CD14-positive monocyte (primary cell): ENCODE data around the gene SUCLG2. TPM values are rescaled to one million over a fixed set of nuclear protein-coding genes. Genes with fewer than 3 reads are reported as not detected.

Source experiments
- DNase-seq, 3 donors: peaks; one replicate each; pipeline ENCODE4 v3.0.0-alpha.2; 2011 to 2022
- H2AFZ ChIP-seq: 2 replicates; pipeline ENCODE4 v1.6.0; 2012; ENCODE audit warnings: mild to moderate bottlenecking, low read depth, low read length, inconsistent platforms; ENCODE audit not compliant: insufficient read depth, poor library complexity, severe bottlenecking
- H3K27ac ChIP-seq, 2 donors: 1 replicate in 1 of 2; 2 replicates in 1 of 2; pipeline ENCODE4 v1.5.1; 2012 to 2013; ENCODE audit warnings: low read length in 2 of 2, control low read depth in 1 of 2, inconsistent platforms in 1 of 2, low read depth in 1 of 2, mild to moderate bottlenecking in 1 of 2
- H3K27me3 ChIP-seq, 2 donors: one replicate each; pipeline versions ENCODE4 v1.6.0 to v1.6.1; 2011 to 2013; ENCODE audit warnings: low read length in 2 of 2; ENCODE audit not compliant: control insufficient read depth in 2 of 2, insufficient read depth in 2 of 2
- H3K36me3 ChIP-seq, 2 donors: replicated peaks in 1 of 2; 1 replicate in 1 of 2; 2 replicates in 1 of 2; pipeline versions ENCODE4 v1.5.1 to v1.6.1; 2012 to 2013; ENCODE audit warnings: low read length in 2 of 2, control low read depth in 1 of 2, inconsistent platforms in 1 of 2, mild to moderate bottlenecking in 1 of 2; ENCODE audit not compliant: insufficient read depth in 2 of 2, control insufficient read depth in 1 of 2
- H3K4me1 ChIP-seq, 2 donors: 1 replicate in 1 of 2; 2 replicates in 1 of 2; pipeline versions ENCODE4 v1.5.1 to v1.6.1; 2012 to 2013; ENCODE audit warnings: low read length in 2 of 2, control low read depth in 1 of 2, inconsistent platforms in 1 of 2, mild to moderate bottlenecking in 1 of 2, moderate library complexity in 1 of 2; ENCODE audit not compliant: insufficient read depth in 2 of 2, control insufficient read depth in 1 of 2
- H3K4me2 ChIP-seq: replicated peaks from 2 replicates; pipeline ENCODE3; 2012; ENCODE audit warnings: low read length, moderate library complexity, mild to moderate bottlenecking; ENCODE audit not compliant: poor library complexity, severe bottlenecking; ENCODE audit errors: extremely low read depth
- H3K4me3 ChIP-seq, 3 experiments: fragments of 200-600 bp in 1 of 3; sonication (generic) in 1 of 3; replicated peaks in 1 of 3; 1 replicate in 2 of 3; 2 replicates in 1 of 3; pipeline ENCODE4 v1.5.1; 2011 to 2013; ENCODE audit warnings: low read length in 3 of 3, mild to moderate bottlenecking in 3 of 3, control low read depth in 2 of 3, low read depth in 2 of 3, inconsistent platforms in 1 of 3, moderate library complexity in 1 of 3
- H3K79me2 ChIP-seq: 2 replicates; pipeline ENCODE4 v1.6.0; 2012; ENCODE audit warnings: mild to moderate bottlenecking, control low read depth, inconsistent platforms, low read length, moderate library complexity; ENCODE audit not compliant: insufficient read depth
- H3K9ac ChIP-seq: 2 replicates; pipeline ENCODE4 v1.6.0; 2017; ENCODE audit warnings: low read length, mild to moderate bottlenecking; ENCODE audit not compliant: insufficient read depth, poor library complexity, severe bottlenecking
- H3K9me3 ChIP-seq, 2 donors: replicated peaks in 1 of 2; 1 replicate in 1 of 2; 2 replicates in 1 of 2; pipeline versions ENCODE4 v1.5.1 to v1.6.1; 2012 to 2013; ENCODE audit warnings: low read length in 2 of 2, control low read depth in 1 of 2; ENCODE audit not compliant: control insufficient read depth in 1 of 2, insufficient read depth in 1 of 2
- H4K20me1 ChIP-seq: 2 replicates; pipeline ENCODE4 v1.6.0; 2012; ENCODE audit warnings: mild to moderate bottlenecking, low read length, control low read depth, moderate library complexity; ENCODE audit not compliant: insufficient read depth
- H3K27ac Mint-ChIP-seq, 7 donors: one replicate each; pipeline ENCODE4 v1.8.0; 2020; ENCODE audit warnings: mild to moderate bottlenecking in 7 of 7, mixed read lengths in 7 of 7, moderate library complexity in 6 of 7, inconsistent platforms in 2 of 7
- H3K27me3 Mint-ChIP-seq, 3 donors: one replicate each; pipeline ENCODE4 v1.8.0; 2021 to 2022; ENCODE audit warnings: low read depth in 3 of 3, mild to moderate bottlenecking in 3 of 3, mixed read lengths in 3 of 3, moderate library complexity in 3 of 3, inconsistent platforms in 1 of 3
- H3K36me3 Mint-ChIP-seq, 2 donors: one replicate each; pipeline ENCODE4 v1.8.0; 2020; ENCODE audit warnings: mixed read lengths in 2 of 2, inconsistent platforms in 1 of 2, mild to moderate bottlenecking in 1 of 2
- H3K4me1 Mint-ChIP-seq: one replicate; pipeline ENCODE4 v1.8.0; 2020; ENCODE audit warnings: mild to moderate bottlenecking, mixed read lengths
- H3K4me3 Mint-ChIP-seq, 2 donors: one replicate each; pipeline ENCODE4 v1.8.0; 2020; ENCODE audit warnings: mild to moderate bottlenecking in 2 of 2, mixed read lengths in 2 of 2, moderate library complexity in 1 of 2
- H3K9me3 Mint-ChIP-seq, 7 donors: one replicate each; pipeline ENCODE4 v1.8.0; 2020 to 2022; ENCODE audit warnings: mixed read lengths in 7 of 7, mild to moderate bottlenecking in 6 of 7, moderate library complexity in 6 of 7, inconsistent platforms in 2 of 7
- WGBS: methylation state at CpG from one replicate; pipeline ENCODE4 v1.1.5; 2013; ENCODE audit warnings: missing lambda C conversion rate; ENCODE audit not compliant: insufficient coverage; 5-methylcytosine and 5-hydroxymethylcytosine counted together
- intact Hi-C, 2 donors: fragments of 100-400 bp; cut with micrococcal nuclease; formaldehyde crosslinking; loops; one replicate each; pipeline versions ENCODE4 v1.15.0 to v1.15.1; 2023
- polyA plus RNA-seq, 3 donors: library from polyadenylated mRNA; depleted of rRNA in 1 of 3; unstranded in 2 of 3; stranded (reverse) in 1 of 3; fragments of 300-500 nt in 2 of 3; fragments of >200 nt in 1 of 3; fragmentation: Illumina TruSeq in 2 of 3; gene quantifications; 1 replicate in 2 of 3; 2 replicates in 1 of 3; pipeline ENCODE4 v1.2.3, GENCODE V29; 2012 to 2021
- TF ChIP-seq, protein P1 (sequence below): fragments of 200-600 bp; IDR thresholded peaks from one replicate; pipeline ENCODE4 v1.8.0; 2022; ENCODE audit warnings: antibody characterized with exemption, mild to moderate bottlenecking

SUCLG2 gene
- polyA plus RNA-seq, 3 donors: 10.8 to 37.5 (median 32.9) TPM

DNA sequence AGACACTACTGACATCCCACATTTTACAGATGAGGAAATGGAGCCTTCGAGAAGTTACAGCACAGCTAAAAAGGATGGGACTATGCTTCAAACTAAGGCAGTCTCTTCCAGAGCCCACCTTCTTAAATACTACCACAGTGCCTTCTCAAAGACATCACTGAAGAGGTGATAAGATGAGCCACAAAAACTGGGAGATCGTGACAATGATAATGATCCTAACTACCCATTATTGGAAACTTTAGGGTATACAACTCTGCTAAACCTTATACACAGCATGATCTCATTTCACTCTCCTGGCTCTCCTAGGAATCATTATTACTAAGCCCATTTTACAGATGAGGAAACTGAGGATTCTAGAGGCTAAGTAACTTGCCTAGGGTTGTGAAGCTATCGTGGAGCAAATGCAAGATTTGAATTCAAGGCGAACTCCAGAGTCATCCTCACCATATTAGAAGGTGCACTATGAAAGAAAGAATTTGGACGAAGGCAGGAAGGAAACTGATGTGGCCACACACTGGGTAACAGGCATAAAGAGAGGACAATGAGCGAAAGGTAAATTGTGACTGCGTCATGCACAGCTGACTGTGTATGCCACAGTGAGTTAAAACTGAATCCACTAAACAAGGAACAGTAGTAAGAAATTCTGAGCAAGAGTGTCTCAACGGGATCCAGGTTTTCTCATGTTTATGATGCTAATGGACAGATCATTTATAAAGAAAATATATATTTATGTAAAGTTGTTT lies 55.4 kb downstream of the SUCLG2 start:
- intact Hi-C loops: no loop called here
- peaks cover 0 to 3% (median 0%) of the 10 kb centered on the region in 3 donors for H3K27me3 Mint-ChIP-seq
- no peak overlapping the region for H3K4me3 Mint-ChIP-seq
- TF ChIP-seq, protein P1, sequence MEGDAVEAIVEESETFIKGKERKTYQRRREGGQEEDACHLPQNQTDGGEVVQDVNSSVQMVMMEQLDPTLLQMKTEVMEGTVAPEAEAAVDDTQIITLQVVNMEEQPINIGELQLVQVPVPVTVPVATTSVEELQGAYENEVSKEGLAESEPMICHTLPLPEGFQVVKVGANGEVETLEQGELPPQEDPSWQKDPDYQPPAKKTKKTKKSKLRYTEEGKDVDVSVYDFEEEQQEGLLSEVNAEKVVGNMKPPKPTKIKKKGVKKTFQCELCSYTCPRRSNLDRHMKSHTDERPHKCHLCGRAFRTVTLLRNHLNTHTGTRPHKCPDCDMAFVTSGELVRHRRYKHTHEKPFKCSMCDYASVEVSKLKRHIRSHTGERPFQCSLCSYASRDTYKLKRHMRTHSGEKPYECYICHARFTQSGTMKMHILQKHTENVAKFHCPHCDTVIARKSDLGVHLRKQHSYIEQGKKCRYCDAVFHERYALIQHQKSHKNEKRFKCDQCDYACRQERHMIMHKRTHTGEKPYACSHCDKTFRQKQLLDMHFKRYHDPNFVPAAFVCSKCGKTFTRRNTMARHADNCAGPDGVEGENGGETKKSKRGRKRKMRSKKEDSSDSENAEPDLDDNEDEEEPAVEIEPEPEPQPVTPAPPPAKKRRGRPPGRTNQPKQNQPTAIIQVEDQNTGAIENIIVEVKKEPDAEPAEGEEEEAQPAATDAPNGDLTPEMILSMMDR: no peak
- no peak overlapping the region for H3K9ac ChIP-seq
- peaks cover 0 to 3% (median 2%) of the 10 kb centered on the region in 7 donors for H3K9me3 Mint-ChIP-seq
- H3K79me2 ChIP-seq: no peaks in the 10 kb centered on the region
- H3K27me3 ChIP-seq: no peaks in the 10 kb centered on the region
- H3K4me3 ChIP-seq: no peak overlapping the region
- DNase-seq: no peak
- WGBS: 77% methylated on average over 4 of the region's 8 CpGs
- peaks cover 40 to 58% of the 10 kb centered on the region in 2 donors for H3K36me3 Mint-ChIP-seq
- H3K36me3 ChIP-seq: peaks cover 5 to 22% of the 10 kb centered on the region in 2 donors
- H2AFZ ChIP-seq: no peak overlapping the region
- H3K4me2 ChIP-seq: no peak overlapping the region
- H3K27ac ChIP-seq: no peak overlapping the region
- peaks cover 2% of the 10 kb centered on the region for H3K4me1 Mint-ChIP-seq
- no peaks in the 10 kb centered on the region for H3K4me1 ChIP-seq
- no peak overlapping the region for H3K27ac Mint-ChIP-seq
- H3K9me3 ChIP-seq: no peaks in the 10 kb centered on the region
- peaks cover 15% of the 10 kb centered on the region for H4K20me1 ChIP-seq

DNA sequence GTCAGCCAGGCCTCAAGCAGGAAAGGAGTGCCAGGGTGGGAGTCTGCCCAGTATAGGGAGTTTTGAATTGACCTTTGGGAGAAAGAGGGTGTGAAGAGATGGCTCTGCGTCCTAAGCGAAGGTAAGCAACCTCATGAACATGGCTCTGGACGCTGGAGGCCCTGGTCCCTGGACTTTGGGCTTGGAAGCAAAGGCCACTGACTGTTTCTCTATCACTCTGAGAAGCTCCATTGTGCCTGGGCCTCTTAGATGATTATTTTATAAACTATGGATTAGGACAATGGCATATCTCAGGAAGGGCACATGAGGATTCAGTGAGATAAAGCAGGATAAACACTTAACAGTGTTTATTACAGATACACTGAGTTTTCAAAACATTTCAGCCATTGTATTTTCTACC lies 59.0 kb downstream of the SUCLG2 start:
- peaks cover 0 to 1% (median 0%) of the 10 kb centered on the region in 3 donors for H3K27me3 Mint-ChIP-seq
- Histone ChIP-seq H3K36me3 (peaks cover 3 to 28% of the 10 kb centered on the region in 2 donors), H3K4me3 (no peak overlapping the region), H4K20me1 (no peaks in the 10 kb centered on the region), H3K9me3 (peaks cover 0 to 10% of the 10 kb centered on the region in 2 donors), H2AFZ (no peak overlapping the region), H3K4me1 (no peaks in the 10 kb centered on the region), H3K27ac (no peak overlapping the region), H3K79me2 (no peaks in the 10 kb centered on the region), H3K9ac (no peak overlapping the region), H3K27me3 (no peaks in the 10 kb centered on the region), H3K4me2 (no peak overlapping the region)
- DNase-seq: no peak
- H3K9me3 Mint-ChIP-seq: peaks cover 5 to 17% (median 13%) of the 10 kb centered on the region in 7 donors
- intact Hi-C loops: no loop called here
- peaks cover 37 to 65% of the 10 kb centered on the region in 2 donors for H3K36me3 Mint-ChIP-seq
- no peaks in the 10 kb centered on the region for H3K4me1 Mint-ChIP-seq
- H3K4me3 Mint-ChIP-seq: no peak overlapping the region
- peak overlapping the region in 1 of 7 donors; percentile 29 for H3K27ac Mint-ChIP-seq
- TF ChIP-seq, protein P1: no peak
- WGBS: 100% methylated on average over 3 of the region's 3 CpGs
